Memory B cell (primary cell): Measurements from ENCODE around the gene MEF2C.
A peak's percentile ranks its signal among the peaks of the same experiment; 100 is the strongest.

Experiments used
- ATAC-seq: fragments of 150-1000 bp; cut with Tn5 transposase; 2 replicates; pipeline ENCODE4 v1.10.0; 2021; ENCODE audit warnings: low read depth, mild to moderate bottlenecking, moderate library complexity
- DNase-seq, 2 donors: peaks; one replicate each; pipeline ENCODE4 v3.0.0; 2022; ENCODE audit warnings: low spot score in 2 of 2
- H3K27ac Mint-ChIP-seq: one replicate; pipeline ENCODE4 v1.8.0; 2022; ENCODE audit warnings: mild to moderate bottlenecking, moderate library complexity, mixed read lengths
- H3K27me3 Mint-ChIP-seq: one replicate; pipeline ENCODE4 v1.8.0; 2022; ENCODE audit warnings: mixed read lengths
- H3K36me3 Mint-ChIP-seq: one replicate; pipeline ENCODE4 v1.8.0; 2022; ENCODE audit warnings: mild to moderate bottlenecking, mixed read lengths
- H3K4me1 Mint-ChIP-seq: one replicate; pipeline ENCODE4 v1.8.0; 2022; ENCODE audit warnings: mixed read lengths
- H3K4me3 Mint-ChIP-seq: one replicate; pipeline ENCODE4 v1.8.0; 2022; ENCODE audit warnings: mild to moderate bottlenecking, moderate library complexity, mixed read lengths
- H3K9me3 Mint-ChIP-seq: one replicate; pipeline ENCODE4 v1.8.0; 2022; ENCODE audit warnings: mixed read lengths

Gene MEF2C

DNA sequence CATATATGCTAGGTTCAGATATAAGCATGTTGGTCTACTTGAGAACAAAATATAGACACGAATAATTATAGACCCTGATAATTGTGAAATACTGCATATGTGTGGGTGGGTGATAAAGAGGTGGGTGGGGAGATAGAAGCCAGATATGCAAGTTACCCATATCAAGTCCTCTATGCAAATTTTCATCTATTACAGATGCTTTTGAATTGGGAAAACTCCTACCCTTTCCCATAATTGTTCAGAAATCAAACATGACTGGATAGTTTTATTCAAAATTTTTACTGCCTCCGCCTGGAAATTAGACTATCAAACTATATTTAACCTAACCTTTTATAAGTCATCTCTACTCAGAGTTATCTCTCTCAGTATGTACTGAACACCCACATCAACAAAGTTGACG, 157.5 kb downstream of the MEF2C start:
- DNase-seq (no peak), ATAC-seq (no peak)
- H3K27me3 Mint-ChIP-seq: no peaks in the 10 kb centered on the region
- H3K4me1 Mint-ChIP-seq: peaks cover 2% of the 10 kb centered on the region
- no peaks in the 10 kb centered on the region for H3K9me3 Mint-ChIP-seq
- H3K36me3 Mint-ChIP-seq: peaks cover 26% of the 10 kb centered on the region
- H3K27ac Mint-ChIP-seq: no peak overlapping the region
- no peak overlapping the region for H3K4me3 Mint-ChIP-seq

DNA sequence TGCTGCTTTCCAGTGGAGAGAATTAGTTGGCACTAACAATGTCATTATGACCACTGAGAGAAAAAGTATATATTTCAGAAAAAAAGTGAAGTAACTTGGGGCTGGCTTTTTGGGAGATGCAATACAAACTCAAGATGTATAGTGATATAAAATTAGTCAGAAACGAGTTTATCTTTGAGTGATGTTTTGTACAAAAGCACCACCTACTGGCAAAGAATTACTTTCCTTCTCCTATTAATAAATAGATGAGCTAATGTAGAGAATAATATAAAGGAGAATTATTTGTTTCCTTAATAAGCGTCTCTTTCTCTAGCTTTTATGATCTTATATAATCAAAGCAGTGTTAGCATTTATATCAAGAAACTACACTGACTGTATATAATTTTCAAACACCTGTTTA, 158.8 kb downstream of the MEF2C start:
- H3K9me3 Mint-ChIP-seq: no peaks in the 10 kb centered on the region
- DNase-seq (no peak), ATAC-seq (no peak)
- peak overlapping the region; percentile 35 for H3K27ac Mint-ChIP-seq
- no peak overlapping the region for H3K4me3 Mint-ChIP-seq
- H3K4me1 Mint-ChIP-seq: no peaks in the 10 kb centered on the region
- peaks cover 27% of the 10 kb centered on the region for H3K36me3 Mint-ChIP-seq
- no peaks in the 10 kb centered on the region for H3K27me3 Mint-ChIP-seq

DNA sequence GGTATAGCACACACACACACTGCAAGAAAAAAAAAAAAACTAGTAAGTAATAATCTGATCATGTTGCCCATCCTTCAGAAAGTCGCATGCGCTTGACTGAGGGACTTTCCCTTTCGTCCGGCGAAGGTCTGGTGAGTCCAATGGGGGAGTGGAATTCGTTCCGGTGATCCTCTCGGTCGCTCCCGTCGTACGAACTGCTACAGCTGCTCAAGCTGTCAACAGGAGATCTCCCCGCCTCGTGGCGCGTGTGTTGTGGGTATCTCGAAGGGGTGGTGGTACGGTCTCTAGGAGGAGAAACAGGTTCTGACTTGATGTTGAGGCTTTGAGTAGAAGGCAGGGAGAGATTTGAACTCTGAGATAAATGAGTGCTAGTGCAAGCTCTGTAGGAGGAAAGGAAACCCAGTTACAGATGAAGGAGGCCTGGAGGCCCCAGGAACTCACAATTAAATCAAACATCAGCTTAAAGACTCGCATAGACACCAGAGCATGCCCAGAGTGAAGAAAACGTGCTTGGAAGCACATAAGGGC, 160.4 kb downstream of the MEF2C start:
- Mint-ChIP-seq H3K9me3 (no peaks in the 10 kb centered on the region), H3K4me1 (no peaks in the 10 kb centered on the region), H3K4me3 (no peak overlapping the region), H3K27ac (peak overlapping the region; percentile 74), H3K27me3 (no peaks in the 10 kb centered on the region), H3K36me3 (peaks cover 31% of the 10 kb centered on the region)
- DNase-seq (no peak), ATAC-seq (no peak)

DNA sequence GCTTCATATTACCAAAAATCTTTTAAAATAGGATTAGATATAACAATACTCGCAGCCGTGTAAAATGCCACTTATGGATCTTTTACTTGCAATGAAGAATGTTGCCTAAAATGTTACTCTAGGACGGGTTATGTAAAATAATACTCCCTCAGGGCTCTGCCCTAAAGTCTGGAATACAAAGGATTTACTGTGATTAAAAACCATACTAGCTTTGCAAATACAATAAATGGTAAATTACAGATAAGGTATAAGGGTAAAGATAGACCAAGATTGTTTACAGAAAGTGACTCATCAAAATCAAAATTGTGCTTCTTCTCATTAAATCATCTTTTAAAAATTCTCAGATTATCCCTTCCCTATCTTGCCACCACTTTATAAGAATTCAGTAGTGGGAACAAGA, 163.6 kb downstream of the MEF2C start:
- Mint-ChIP-seq H3K4me3 (no peak overlapping the region), H3K36me3 (peaks cover 37% of the 10 kb centered on the region), H3K27me3 (no peaks in the 10 kb centered on the region), H3K9me3 (no peaks in the 10 kb centered on the region), H3K4me1 (peaks cover 5% of the 10 kb centered on the region), H3K27ac (no peak overlapping the region)
- DNase-seq (no peak), ATAC-seq (no peak)

DNA sequence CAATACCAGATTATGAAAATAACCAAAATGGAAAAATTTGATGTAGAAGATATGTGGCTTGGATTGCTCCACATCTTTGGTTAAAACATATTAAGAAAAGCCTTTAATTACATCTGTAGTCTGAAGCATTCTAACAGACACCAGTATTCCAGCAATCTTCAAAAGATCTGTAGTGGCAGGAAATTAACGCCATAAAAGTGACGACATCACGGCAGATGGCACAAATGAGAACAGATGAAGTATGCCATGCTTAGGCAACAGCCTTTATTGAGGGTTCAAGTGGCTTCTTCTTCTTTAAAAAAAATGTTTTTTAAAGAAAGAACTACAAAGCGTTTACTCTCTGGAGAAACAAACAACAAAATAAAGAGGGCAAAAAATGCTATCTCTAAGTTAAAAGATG, 164.2 kb downstream of the MEF2C start:
- no peak overlapping the region for H3K27ac Mint-ChIP-seq
- peaks cover 5% of the 10 kb centered on the region for H3K4me1 Mint-ChIP-seq
- DNase-seq: no peak
- no peak overlapping the region for H3K4me3 Mint-ChIP-seq
- no peak for ATAC-seq
- H3K27me3 Mint-ChIP-seq: no peaks in the 10 kb centered on the region
- peaks cover 34% of the 10 kb centered on the region for H3K36me3 Mint-ChIP-seq
- no peaks in the 10 kb centered on the region for H3K9me3 Mint-ChIP-seq

DNA sequence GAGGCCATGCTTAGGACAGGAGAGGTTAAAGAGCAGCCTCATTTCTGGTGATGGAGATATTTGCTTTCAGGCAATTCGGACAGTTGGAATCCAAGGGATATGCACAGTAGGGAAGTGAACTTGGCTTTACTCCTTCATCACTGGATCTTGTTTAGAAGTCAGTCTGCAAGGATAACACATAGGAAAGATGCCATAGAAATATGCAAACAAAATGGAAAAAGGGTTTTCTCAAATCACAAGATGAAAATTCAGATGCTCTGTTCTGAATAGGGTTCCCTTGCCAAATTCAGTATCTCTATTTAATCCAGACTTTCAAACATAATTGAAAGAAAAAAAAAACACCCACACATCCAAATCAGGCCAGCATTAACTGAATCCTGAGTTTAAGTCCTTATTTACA, 166.9 kb downstream of the MEF2C start:
- ATAC-seq: no peak
- H3K36me3 Mint-ChIP-seq: peaks cover 22% of the 10 kb centered on the region
- H3K27ac Mint-ChIP-seq: peak overlapping the region; percentile 1
- H3K4me3 Mint-ChIP-seq: no peak overlapping the region
- H3K9me3 Mint-ChIP-seq: no peaks in the 10 kb centered on the region
- no peaks in the 10 kb centered on the region for H3K27me3 Mint-ChIP-seq
- no peak for DNase-seq
- H3K4me1 Mint-ChIP-seq: peaks cover 5% of the 10 kb centered on the region

DNA sequence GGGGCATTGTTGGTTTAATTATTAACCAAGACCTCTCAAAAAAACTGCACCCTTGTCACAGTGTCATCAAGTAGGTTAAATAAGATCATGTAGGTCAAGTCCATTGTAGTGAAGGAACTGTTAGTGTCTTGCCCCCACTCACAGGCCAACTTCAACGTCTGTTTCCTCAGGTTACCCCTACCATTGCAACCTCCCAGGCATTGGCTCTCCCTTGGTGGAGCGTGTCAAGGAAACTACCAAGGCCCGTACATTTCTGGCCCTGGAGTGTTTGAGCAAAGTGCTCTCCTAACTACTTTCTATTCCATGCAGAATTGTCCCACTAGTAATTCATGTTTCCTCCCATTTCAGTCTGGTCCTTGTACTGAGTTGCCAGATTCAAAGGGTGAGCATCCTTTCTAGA, 167.5 kb downstream of the MEF2C start:
- Mint-ChIP-seq H3K4me1 (peaks cover 5% of the 10 kb centered on the region), H3K4me3 (no peak overlapping the region), H3K27ac (peak overlapping the region; percentile 1), H3K9me3 (no peaks in the 10 kb centered on the region), H3K36me3 (peaks cover 18% of the 10 kb centered on the region), H3K27me3 (no peaks in the 10 kb centered on the region)
- ATAC-seq: no peak
- DNase-seq: no peak

DNA sequence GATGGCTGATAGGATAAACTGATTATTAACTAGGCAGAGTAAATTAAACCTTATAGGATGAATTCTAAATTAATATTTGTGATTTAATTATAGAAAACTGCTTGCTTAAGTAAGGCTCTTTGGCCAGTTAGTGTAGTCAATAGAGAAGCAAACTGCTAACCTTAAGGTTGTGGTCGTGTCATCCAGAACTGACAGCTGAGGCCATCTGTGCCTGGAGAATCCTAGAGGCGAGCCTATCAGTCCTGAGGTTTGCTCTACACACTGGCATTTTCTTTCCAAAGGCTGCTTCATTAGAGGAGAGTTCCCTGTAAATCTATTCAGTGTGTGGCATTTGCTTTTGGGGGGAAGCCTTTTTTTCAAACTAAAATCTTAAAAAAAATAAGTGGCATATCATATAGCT, 169.2 kb downstream of the MEF2C start:
- Mint-ChIP-seq H3K36me3 (peaks cover 15% of the 10 kb centered on the region), H3K4me3 (no peak overlapping the region), H3K27ac (no peak overlapping the region), H3K27me3 (no peaks in the 10 kb centered on the region), H3K9me3 (no peaks in the 10 kb centered on the region), H3K4me1 (peaks cover 5% of the 10 kb centered on the region)
- ATAC-seq (no peak), DNase-seq (no peak)

DNA sequence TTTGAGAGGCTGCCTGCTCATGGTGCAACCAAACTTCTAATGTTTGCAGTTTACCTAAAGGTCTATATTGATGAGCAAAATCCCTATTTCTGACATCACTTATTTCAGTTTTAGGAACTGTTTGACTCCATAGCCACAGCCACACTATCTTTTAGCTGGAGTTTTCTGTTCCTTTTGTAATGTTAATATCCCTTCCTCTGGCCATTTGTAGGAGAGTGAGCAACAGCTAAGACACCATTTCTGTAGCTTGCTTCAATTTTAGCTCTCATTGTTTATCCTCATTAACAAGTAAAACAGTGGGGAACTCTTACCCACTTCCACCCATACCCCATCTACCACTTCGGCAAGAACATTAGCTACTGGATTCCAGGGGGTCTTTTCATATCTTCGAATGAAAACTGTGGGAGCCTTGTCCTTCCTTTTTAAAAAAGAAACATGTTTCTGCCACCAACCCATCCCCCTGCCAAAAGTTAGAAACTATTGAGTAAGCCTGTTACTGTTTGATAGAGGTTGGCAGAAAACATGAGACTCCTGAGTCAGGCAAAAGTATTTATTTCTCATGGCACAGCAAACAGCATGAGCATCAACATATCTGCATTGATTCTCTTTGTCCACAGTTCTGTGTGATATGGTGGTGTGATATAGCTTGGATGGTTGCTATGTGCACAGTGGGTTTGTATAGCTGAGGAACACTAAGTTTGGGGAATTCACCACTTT, 174.1 kb downstream of the MEF2C start:
- Mint-ChIP-seq H3K27me3 (peaks cover 2% of the 10 kb centered on the region), H3K9me3 (no peaks in the 10 kb centered on the region), H3K36me3 (no peaks in the 10 kb centered on the region), H3K4me3 (no peak overlapping the region), H3K4me1 (no peaks in the 10 kb centered on the region), H3K27ac (no peak overlapping the region)
- no peak for ATAC-seq
- no peak for DNase-seq

DNA sequence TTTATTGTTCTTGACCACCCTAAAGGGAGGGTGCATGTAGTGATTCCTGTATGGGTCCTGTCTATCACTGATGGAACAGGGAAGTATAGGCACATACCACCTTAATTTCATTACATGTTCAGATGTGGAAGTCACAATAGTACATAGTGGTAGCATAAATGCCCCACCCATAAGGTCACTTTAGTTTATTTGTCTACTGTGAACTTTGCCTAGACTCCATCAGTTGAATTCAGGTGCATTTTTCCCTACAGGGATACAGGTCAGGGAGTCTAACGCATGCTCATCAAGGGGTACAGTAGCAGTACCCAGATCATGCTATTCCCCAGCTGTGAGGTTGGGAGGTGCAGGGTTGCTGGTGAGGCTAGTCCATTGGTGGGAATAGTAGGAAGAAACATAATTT, 175.0 kb downstream of the MEF2C start:
- no peaks in the 10 kb centered on the region for H3K9me3 Mint-ChIP-seq
- peaks cover 2% of the 10 kb centered on the region for H3K27me3 Mint-ChIP-seq
- no peak for ATAC-seq
- no peak overlapping the region for H3K27ac Mint-ChIP-seq
- DNase-seq: no peak
- H3K36me3 Mint-ChIP-seq: no peaks in the 10 kb centered on the region
- H3K4me1 Mint-ChIP-seq: no peaks in the 10 kb centered on the region
- no peak overlapping the region for H3K4me3 Mint-ChIP-seq

DNA sequence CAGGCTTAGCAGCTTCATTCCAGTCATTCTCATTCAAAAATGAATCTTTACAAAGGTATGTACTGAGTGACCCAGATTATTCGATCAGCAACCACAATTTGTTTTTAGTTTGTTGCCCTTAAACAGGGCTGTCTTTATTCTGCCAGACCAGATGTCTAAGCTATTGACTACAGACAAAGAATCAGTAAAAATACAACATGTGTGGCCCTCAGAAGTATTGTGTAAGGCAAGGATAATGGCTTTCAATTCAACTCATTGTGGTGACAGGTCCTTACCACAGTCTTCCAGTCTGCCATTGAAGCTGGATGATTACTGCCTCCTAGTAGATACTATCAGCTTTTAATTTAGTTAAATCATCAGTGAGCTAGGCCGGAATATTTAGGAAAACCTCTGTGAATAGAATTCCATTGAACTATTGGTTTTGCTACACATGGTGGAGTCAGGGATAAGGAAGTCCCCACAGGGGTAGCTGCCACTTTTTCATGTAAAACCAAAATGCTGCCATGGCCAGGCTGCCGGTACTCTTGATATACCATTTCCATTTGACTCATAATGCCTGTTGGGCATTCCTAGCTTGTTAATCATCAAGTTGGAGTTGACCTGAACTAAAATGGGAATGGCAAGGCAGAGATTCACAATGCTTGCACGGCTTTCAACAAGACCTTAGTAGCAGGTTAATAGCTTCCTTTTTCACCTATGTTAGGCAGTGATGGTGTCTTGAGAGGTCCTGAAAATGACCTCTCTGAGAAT, 175.6 kb downstream of the MEF2C start:
- Mint-ChIP-seq H3K4me1 (no peaks in the 10 kb centered on the region), H3K4me3 (no peak overlapping the region), H3K36me3 (no peaks in the 10 kb centered on the region), H3K27ac (no peak overlapping the region), H3K9me3 (no peaks in the 10 kb centered on the region), H3K27me3 (peaks cover 2% of the 10 kb centered on the region)
- ATAC-seq: no peak
- DNase-seq: no peak

DNA sequence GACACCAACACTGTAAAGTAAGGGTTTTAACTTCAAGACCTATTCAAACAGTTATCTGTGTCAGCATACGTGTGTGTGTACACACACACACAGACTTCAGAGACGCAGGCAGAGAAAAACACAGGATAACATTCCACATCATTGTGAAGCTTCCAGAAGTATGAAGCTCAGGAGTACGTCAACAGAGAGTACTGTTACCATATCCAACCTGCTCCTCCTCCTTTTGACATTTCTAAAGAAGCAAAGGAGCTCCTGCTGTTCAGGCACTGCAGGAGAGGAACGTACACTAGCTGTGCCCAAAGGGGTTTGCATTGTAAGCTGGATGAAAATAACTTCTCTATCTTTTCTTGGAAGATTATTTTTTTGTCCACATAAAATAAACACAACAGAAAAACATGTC, 180.7 kb downstream of the MEF2C start:
- Mint-ChIP-seq H3K4me3 (no peak overlapping the region), H3K27me3 (peaks cover 15% of the 10 kb centered on the region)

DNA sequence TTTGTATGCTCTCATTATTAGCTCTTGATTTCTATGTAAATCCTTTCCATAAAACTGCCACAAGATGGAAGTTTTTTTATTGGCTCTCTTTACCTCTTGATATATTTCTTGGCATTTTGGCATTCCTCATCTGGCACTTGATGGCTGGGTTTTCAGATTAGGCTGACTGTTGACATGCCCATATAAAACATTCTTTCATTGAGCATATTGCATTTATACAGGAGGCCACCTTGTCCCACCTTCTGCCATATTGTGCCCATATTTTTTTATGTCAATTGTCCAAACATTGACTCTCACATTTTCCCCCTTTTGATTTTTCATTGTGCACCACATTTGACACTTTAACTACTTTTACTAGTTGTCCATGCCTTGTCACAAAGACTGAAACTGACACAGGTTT, 182.9 kb downstream of the MEF2C start:
- no peak overlapping the region for H3K4me3 Mint-ChIP-seq
- H3K27ac Mint-ChIP-seq: no peak overlapping the region
- peaks cover 20% of the 10 kb centered on the region for H3K27me3 Mint-ChIP-seq
- H3K4me1 Mint-ChIP-seq: no peaks in the 10 kb centered on the region
- no peaks in the 10 kb centered on the region for H3K36me3 Mint-ChIP-seq
- no peaks in the 10 kb centered on the region for H3K9me3 Mint-ChIP-seq
- DNase-seq: no peak
- ATAC-seq: no peak

More for the DNA sequence above, 180.7 kb downstream of the MEF2C start:
- no peak for ATAC-seq
- Mint-ChIP-seq H3K27ac (no peak overlapping the region), H3K4me1 (no peaks in the 10 kb centered on the region), H3K36me3 (no peaks in the 10 kb centered on the region), H3K9me3 (no peaks in the 10 kb centered on the region)
- no peak for DNase-seq

DNA sequence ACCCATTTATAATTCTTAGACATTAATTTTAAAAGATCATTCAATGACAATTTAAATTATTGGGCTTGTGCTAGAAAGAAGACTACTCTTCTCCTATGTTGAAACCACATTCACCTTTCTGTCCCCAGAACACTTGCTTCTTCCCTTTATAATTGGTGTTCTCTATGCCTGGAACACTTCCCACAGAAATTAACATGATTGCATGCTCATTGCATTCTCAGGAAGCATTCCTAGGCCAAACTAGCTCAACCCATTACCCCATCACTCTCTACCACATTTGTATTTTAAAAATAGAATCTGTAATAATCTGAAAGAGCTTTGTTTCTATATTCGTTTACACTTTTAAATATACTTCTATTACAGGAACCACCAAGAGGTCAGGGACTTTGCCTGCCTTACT, 184.7 kb downstream of the MEF2C start:
- peaks cover 24% of the 10 kb centered on the region for H3K27me3 Mint-ChIP-seq
- no peak overlapping the region for H3K27ac Mint-ChIP-seq
- H3K36me3 Mint-ChIP-seq: no peaks in the 10 kb centered on the region
- no peaks in the 10 kb centered on the region for H3K9me3 Mint-ChIP-seq
- DNase-seq (no peak), ATAC-seq (no peak)
- H3K4me1 Mint-ChIP-seq: no peaks in the 10 kb centered on the region
- no peak overlapping the region for H3K4me3 Mint-ChIP-seq

DNA sequence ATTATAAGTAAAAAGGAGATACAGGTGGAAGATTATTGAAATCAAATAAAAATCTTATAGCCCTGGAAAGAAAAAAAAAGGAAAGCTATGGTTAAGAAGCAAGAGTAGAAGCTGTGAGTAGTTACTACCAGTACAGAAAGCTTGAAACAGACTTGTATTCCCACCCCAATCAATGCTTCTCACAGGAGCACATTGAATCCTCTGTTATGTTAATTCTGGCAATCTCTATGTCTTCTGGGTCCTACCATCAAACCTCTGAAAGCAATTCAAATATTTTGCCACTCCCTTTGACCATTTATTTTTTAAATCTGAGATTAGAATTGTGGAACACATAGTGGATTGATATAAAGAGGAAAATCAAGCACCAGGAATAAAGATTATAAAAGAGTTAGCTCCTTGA, 186.5 kb downstream of the MEF2C start:
- peaks cover 7% of the 10 kb centered on the region for H3K4me1 Mint-ChIP-seq

More for the DNA sequence above, 186.5 kb downstream of the MEF2C start:
- DNase-seq (no peak), ATAC-seq (no peak)
- no peaks in the 10 kb centered on the region for H3K9me3 Mint-ChIP-seq
- no peak overlapping the region for H3K27ac Mint-ChIP-seq
- H3K27me3 Mint-ChIP-seq: peaks cover 27% of the 10 kb centered on the region
- H3K4me3 Mint-ChIP-seq: no peak overlapping the region
- H3K36me3 Mint-ChIP-seq: no peaks in the 10 kb centered on the region
